ENCODE measurements around the gene SLC26A11. TPM values are rescaled to one million over a fixed set of nuclear protein-coding genes. Genes with fewer than 3 reads are reported as not detected.

Gene SLC26A11
- 2.2 and 7.6 TPM in 2 replicates for total RNA-seq (2014; rRNA removed; shearing (Covaris generic))

DNA sequence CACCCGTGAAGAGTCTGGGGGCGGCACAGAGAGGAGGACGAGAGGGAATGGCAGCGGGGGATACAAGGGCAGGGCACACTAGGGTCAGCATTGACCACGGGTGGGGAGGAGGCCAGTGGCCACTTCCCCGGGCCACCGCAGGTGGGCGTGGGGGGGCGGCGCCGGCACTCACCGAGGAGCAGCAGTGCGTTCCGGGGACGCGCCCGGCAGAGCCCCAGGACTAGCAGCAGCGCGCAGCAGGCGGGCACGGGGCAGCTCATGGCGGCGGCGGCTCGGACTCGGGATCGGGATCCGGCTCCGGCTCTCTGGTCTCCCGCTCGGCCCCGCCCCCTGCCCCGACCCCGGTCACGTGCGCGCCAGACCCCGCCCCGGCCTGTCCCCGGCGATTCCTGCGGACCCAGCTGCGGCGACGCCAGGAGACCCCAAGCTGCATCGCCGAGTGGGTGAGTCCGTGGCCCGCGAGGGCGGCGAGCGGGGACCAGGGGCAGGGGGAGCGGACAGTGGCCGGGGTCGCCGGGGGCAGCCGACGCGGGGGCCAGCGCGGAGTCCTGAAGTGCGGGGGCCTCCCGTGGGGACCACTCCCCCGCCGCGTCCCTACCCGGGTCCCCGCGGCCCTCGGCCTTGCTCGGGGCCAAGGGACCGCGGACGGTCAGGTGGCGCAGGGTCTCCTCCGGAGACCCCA is at the start of gene SLC26A11, which contains the start of gene SGSH:
Gene SLC26A11 (plus strand): TSS at position 374 of the 682 bp plus-strand sequence. CDS start 1,134 bp downstream, outside the sequence.
Gene SGSH (minus strand): TSS at position 280 of the 682 bp plus-strand sequence. CDS start 20 bp downstream, at position 260.
- peak; percentile 75 for DNase-seq (ENCODE audit: low read depth)

DNA sequence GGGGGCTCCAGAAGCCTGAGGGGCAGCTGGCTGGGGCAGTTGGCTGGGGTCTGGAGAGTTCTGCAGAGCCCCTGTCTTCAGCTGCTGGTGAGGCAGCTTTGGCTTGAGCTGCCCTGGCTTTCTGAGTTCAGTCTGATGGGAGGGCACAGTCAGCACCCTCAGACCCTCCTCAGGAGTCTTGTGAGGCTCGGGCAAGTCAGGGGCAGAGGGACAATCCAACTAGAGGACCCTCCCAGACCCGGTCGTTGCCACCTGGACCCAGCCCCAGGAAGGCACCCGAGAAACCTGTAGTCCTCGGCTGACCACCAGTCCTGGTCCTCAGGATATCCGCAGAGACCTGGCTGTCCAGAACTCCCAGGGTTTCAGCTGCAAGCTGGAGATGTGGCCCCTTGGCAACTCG is 48.5 kb upstream of the SLC26A11 start:
- no peak for DNase-seq (ENCODE audit: low read depth)

DNA sequence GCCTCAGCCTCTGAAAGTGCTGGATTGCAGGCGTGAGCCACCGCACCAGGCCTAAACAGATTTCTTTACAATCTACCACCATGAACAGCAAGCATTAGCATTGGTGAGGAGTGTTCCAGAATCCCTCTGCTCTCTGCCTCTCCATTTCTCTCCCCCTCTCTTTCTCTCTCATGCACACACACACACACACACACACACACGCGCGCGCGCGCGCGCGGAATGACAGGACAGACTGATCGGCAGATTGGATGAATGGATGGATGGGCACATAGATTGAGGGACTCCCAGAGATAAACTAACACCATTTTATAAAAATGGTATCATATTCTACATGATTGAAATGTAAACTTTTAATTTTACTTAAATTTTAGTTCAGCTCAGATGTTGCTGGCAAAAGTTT is 47.1 kb upstream of the SLC26A11 start:
- DNase-seq (ENCODE audit: low read depth): no peak

DNA sequence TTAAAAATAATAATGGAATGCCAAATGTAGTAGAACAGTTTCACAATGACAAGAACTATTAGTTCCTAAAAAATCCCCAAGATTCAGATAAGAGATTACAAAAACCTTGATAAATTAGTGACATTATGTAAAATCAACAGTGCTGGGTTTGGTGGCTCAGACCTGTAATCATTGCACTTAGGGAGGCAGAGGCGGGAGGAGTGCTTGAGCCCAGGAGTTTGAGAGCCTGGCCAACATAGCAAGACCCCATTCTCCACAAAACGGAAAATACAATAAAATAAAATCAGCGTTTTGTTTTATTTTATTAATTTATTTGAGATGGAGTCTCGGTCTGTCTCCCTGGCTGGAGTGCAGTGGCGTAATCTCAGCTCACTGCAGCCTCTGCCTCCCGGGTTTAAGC is 46.3 kb upstream of the SLC26A11 start:
- DNase-seq (ENCODE audit: low read depth): no peak

GRCh38 chr17:80176757-80177156 is 43.5 kb upstream of the SLC26A11 start:
- no peak for DNase-seq (ENCODE audit: low read depth)

DNA sequence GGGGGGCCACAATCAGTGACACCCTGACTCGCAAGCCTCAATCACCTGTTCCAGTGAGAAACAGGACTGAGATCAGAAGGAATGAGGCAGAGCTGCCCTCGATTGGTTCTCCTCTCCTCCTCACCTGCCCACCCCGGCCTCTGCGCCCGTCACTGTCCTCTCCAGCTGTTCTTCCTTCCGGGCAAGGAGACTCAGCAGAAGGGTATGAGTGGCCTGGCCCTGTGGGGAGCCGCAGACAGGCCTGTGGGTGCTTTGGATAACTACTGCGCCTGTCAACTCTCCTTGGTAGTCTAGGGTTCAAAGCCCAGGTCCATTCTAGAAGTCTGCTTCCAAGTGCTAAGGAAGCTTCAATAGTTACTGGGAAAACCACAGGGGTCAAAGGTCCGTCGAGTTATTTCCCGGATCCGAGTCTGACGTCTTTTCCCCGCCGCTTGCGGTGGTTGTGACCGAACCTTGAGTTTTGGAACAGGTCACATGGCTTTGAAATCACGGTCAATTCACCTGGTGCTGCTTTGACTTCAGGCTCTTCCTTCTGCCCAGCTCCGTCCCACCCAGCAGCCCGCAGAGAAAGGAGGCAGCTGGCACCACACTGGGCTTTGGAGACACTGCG is 42.1 kb upstream of the SLC26A11 start:
- no peak for DNase-seq (ENCODE audit: low read depth)

DNA sequence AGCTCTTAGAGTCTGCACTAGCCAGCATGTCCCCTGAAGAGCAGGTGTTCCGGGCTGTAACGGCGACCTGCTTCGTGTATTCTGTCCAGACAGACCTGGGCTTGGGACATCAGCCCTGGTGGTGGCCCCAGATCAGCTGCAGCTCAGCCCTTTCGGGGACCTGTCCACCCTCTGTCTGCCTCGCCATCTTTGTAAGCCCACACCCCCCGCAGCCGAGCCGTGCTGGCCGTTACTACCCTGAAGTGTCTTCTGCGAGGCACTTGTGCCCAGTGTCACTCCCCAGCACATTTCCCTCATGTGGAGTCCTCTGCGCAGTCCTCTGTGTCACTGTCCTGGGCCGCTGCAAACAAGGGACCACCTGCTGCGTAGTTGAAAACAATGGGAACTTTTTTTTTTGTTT is 40.0 kb upstream of the SLC26A11 start:
- no peak for DNase-seq (ENCODE audit: low read depth)

DNA sequence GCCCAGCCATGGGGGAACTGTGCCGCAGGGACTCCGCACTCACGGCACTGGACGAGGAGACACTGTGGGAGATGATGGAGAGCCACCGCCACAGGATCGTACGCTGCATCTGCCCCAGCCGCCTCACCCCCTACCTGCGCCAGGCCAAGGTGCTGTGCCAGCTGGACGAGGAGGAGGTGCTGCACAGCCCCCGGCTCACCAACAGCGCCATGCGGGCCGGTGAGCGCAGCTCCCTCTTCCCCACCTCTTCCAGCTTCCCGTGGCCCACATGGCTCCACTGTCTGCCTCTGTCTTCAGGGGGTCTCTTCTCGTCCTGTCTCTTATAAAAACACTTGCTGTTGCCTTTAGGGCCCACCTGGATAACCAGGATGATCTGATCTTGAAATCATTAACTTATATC is 38.8 kb upstream of the SLC26A11 start:
- DNase-seq (ENCODE audit: low read depth): no peak

DNA sequence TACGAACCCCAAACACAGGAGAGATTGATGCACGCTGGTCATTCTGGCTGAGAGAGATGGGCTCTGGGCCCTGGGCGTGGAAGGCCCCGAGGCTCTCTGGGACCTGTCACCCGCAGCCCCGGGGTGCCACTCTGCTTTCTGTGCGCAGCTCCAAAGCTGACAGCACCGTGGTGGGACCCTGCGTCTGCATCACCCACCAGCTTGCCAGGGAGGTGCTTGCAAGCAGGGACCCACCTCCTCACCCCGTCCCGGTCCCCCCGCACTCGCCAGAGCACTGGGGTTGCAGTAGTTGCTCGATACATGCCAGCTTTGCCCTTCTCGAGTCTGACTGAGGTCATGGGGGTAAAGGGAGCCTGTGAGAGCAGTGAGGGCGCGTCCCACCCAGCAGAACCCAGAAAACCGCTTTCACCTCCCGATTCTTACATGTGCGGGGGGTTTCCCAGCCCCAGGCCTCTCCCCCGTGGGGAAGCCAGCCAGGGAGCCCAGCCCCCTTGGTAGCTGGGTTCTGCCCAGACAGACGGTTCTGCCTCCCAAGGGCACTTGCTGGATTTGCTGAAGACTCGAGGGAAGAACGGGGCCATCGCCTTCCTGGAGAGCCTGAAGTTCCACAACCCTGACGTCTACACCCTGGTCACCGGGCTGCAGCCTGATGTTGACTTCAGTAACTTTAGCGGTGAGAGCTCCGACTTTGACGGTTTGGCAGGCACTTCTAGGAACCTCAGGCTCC is 37.9 kb upstream of the SLC26A11 start:
- DNase-seq (ENCODE audit: low read depth): no peak

DNA sequence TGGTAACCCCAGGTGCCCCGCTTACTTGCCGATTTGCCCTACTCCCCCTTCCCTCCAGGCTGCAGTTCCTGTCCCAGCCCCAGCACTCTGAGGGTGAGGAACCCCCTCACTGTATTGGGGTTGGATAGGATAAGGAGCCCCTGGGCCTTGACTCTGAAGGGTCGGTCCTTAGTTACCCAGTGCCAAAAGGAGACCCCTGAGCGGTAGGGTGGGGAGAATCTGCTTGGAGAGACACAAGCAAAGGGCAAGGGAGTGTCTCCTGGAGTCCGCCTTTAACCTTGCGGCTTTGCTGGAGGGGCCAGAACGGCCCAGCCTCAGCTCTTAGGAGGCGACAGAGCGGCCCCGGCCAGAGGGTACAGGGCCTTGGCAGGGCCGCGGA is 37.4 kb upstream of the SLC26A11 start:
- DNase-seq (ENCODE audit: low read depth): no peak

DNA sequence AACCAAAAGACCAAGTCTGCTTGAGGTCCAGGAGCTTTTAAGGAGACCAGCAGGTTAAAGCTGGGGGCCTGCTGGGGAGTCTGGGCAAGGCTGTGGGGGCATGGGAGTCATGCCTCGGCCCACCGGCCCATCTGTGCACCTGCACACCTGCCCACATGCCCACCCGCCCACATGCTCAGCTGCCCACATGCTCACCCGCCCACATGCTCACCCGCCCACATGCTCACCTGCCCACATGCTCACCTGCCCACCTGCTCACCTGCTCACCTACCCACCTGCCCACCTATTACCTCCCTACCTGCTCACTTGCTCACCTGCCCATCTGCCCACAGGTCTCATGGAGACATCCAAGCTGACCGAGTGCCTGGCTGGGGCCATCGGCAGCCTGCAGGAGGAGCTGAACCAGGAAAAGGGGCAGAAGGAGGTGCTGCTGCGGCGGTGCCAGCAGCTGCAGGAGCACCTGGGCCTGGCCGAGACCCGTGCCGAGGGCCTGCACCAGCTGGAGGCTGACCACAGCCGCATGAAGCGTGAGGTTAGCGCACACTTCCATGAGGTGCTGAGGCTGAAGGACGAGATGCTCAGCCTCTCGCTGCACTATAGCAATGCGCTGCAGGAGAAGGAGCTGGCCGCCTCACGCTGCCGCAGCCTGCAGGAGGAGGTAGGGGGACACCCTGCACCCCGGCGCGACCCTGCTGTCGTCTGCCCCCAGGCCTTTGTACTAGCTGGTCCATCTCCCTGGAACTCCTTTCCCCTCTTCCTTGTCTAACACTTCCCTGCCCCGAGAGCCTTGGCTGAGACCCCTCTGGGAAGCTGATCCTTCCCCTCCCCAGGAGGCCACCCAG is 36.4 kb upstream of the SLC26A11 start:
- DNase-seq (ENCODE audit: low read depth): no peak

DNA sequence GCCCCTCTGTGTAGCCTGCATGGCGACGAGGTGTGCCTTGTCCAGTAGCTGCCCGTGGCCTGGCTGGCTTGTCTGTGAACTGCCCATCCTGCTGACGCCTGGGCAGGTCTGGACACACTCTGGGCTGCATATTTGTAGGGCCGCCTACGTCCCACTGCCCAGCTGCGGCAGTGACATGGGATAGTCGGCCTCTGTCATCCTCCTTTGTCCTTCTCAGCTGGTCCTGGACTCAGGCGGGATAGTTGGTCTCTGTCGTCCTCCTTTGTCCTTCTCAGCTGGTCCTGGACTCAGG is 35.9 kb upstream of the SLC26A11 start:
- DNase-seq (ENCODE audit: low read depth): no peak

DNA sequence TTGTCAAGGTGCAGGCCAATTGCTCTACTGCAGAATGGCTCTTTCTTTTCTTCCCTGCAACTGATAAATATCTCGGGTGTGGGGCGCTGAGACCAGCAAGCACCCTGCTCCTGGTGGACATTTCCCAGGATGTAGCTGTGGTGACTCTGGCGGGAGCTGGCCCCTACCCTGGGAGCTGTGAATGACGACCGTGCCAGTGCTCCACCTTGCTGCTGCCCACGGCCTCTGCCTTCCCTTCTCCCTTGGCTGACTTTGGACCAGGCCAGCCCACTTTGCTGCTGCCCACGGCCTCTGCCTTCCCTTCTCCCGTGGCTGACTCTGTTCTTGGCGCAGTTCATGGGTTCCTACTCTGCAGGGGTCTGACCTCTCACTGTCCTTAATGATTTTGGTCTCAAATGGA is 34.3 kb upstream of the SLC26A11 start:
- DNase-seq (ENCODE audit: low read depth): no peak

GRCh38 chr17:80187090-80187489 is 33.1 kb upstream of the SLC26A11 start:
- peak; percentile 29 for DNase-seq (ENCODE audit: low read depth)

GRCh38 chr17:80187515-80187941 is 32.7 kb upstream of the SLC26A11 start:
- peak; percentile 34 for DNase-seq (ENCODE audit: low read depth)

DNA sequence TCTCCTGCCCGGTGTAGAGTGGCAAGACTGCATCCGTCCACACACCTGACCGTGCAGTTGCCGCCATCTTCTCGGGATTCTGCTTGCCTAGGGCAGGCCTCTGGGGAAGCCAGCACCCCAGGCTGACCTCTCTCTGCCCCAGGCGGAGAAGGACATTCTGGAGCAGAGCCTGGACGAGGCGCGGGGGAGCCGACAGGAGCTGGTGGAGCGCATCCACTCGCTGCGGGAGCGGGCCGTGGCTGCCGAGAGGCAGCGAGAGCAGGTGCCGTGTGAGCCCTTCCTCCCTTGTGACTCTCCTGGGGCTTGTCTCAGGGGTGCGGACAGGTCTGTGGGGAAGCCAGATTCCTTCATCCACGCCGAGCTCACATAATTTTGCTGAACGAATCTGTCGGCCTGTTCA is 30.6 kb upstream of the SLC26A11 start:
- DNase-seq (ENCODE audit: low read depth): no peak

GRCh38 chr17:80190716-80191115 is 29.5 kb upstream of the SLC26A11 start:
- no peak for DNase-seq (ENCODE audit: low read depth)

DNA sequence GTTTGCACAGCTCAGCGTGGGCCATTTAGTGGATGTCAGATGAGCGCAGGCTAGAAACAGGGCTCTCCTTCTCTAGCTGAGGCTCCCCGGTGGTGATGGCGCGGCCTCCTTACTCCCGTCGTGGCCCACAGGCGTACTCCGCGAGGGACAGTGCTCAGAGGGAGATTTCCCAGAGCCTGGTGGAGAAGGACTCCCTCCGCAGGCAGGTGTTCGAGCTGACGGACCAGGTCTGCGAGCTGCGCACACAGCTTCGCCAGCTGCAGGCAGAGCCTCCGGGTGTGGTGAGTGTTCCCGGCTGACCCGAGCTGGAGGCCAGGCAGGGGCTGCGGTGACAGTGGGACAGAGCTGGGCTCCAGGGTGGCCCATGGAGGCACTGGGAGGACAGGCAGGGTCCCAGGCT is 29.0 kb upstream of the SLC26A11 start:
- no peak for DNase-seq (ENCODE audit: low read depth)

DNA sequence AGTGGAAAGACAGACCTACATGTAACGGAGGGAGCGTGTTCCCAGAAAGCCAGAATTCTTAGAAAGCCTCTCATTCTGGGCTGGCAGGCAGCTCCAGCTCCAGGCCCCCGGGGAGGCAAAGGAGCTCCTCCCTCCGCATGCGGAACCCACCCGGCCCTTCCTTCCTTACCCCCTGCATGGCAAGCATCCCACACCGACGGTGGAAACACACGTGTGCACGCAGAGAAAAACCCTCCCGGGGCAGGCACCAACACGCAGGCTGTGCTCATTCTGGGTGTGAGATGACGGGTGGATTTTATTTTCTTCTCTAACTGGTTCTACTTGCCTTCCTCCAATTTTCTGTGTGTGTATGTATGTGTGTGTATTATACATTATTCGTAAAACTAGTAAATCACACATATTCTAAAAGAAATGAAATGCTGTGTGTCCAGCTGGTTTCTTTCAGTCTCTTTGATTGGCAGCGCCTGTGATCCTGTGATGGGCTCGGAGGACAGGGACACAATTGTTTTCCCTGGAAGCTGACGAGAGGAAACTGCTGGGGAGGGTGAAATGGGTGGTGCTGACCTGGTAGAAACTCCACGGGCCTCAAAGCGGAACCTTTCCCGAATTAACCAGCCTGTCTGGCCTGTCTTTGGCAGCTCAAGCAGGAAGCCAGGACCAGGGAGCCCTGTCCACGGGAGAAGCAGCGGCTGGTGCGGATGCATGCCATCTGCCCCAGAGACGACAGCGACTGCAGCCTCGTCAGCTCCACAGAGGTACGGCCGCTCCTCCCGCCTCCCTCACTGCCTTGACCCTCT is 28.2 kb upstream of the SLC26A11 start:
- DNase-seq (ENCODE audit: low read depth): no peak

DNA sequence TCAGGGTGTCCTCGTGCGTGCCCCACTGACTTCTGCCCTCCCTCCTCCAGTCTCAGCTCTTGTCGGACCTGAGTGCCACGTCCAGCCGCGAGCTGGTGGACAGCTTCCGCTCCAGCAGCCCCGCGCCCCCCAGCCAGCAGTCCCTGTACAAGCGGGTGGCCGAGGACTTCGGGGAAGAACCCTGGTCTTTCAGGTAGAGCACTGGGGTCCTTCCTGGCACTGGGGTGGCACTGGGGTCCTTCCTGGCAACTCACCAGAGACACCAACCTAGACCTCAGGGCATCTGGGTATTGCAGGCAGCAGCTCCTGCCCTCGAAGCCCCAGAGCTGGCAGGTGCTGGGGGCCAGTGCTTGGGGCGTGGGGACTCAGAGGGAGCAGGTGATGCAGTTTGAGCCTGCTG is 25.1 kb upstream of the SLC26A11 start:
- no peak for DNase-seq (ENCODE audit: low read depth)
